Ammon's horn (tissue), 1 donor: ENCODE results near the gene RTN4RL2.

Experiments
- DNase-seq: peaks from one replicate; pipeline ENCODE4 v3.0.0-alpha.2; 2016; ENCODE audit warnings: low spot score

RTN4RL2 gene

GRCh38 chr11:57462597-57462996 lies 2.3 kb downstream of the RTN4RL2 start:
- no peak for DNase-seq

GRCh38 chr11:57463671-57464538 lies 3.6 kb downstream of the RTN4RL2 start:
- DNase-seq, result no peak

- DNase-seq, result peak; percentile 68
Observed at GRCh38 chr11:57464539-57465181, 4.3 kb downstream of the RTN4RL2 start.

- DNase-seq, result no peak
Observed at GRCh38 chr11:57466680-57467079, 6.4 kb downstream of the RTN4RL2 start.

- DNase-seq, result no peak
Observed at GRCh38 chr11:57467508-57468157, 7.3 kb downstream of the RTN4RL2 start.

GRCh38 chr11:57468276-57468675 lies 7.9 kb downstream of the RTN4RL2 start:
- DNase-seq, result no peak

GRCh38 chr11:57469268-57469667 lies 8.9 kb downstream of the RTN4RL2 start:
- no peak for DNase-seq

- DNase-seq, result no peak
Observed at GRCh38 chr11:57471496-57471895, 11.2 kb downstream of the RTN4RL2 start.

GRCh38 chr11:57473285-57473841 lies 13.0 kb downstream of the RTN4RL2 start:
- no peak for DNase-seq

GRCh38 chr11:57474017-57474802 lies 13.9 kb downstream of the RTN4RL2 start:
- DNase-seq, result no peak

GRCh38 chr11:57474803-57475115 lies 14.4 kb downstream of the RTN4RL2 start:
- no peak for DNase-seq

- no peak for DNase-seq
Observed at GRCh38 chr11:57475191-57475590, 14.9 kb downstream of the RTN4RL2 start.

- no peak for DNase-seq
Observed at GRCh38 chr11:57475671-57476046, 15.3 kb downstream of the RTN4RL2 start.

GRCh38 chr11:57476047-57476756 lies 15.9 kb downstream of the RTN4RL2 start:
- no peak for DNase-seq

- no peak for DNase-seq
Observed at GRCh38 chr11:57476757-57477506, 16.6 kb downstream of the RTN4RL2 start.

GRCh38 chr11:57477507-57478189 lies 17.3 kb downstream of the RTN4RL2 start:
- no peak for DNase-seq

- DNase-seq, result no peak
Observed at GRCh38 chr11:57479021-57479663, 18.8 kb downstream of the RTN4RL2 start.

- no peak for DNase-seq
Observed at GRCh38 chr11:57479911-57480310, 19.6 kb downstream of the RTN4RL2 start.

GRCh38 chr11:57480409-57481137 lies 20.2 kb downstream of the RTN4RL2 start:
- peak; percentile 69 for DNase-seq
